GOT3 (cell line): ENCODE results near the gene GLT8D2.

Experiments
- DNase-seq: peaks from one replicate; lab custom pipeline; 2025; ENCODE audit warnings: mixed read lengths; lab: John Stamatoyannopoulos, UW

The GLT8D2 gene

DNA sequence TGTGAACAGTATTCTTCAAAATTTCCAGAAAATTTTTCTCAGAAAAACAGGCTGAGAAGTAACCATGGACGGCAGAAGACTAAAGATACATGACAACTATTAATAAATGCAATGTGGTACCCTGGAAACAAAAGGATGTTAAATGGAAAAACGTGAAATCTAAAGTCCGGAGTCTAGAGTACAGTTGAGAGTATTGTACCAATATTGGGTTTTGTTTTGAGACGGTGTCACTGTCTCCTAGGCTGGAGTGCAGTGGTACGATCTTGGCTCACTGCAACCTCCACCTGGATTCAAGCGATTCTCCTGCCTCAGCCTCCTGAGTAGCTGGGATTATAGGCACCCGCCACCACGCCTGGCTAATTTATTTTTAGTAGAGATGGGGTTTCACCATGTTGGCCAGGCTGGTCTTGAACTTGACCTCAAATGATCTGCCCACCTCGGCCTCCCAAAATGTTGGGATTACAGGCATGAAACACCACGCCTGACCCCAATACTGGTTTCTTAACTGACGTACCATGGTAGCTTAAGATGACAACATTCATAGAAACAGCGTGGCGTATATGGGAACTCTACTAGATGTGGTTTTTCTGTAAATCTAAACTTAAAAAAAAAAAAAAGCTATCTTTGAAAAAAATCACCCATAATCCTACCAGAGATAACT, 101.1 kb downstream of the GLT8D2 start:
- no peak for DNase-seq

DNA sequence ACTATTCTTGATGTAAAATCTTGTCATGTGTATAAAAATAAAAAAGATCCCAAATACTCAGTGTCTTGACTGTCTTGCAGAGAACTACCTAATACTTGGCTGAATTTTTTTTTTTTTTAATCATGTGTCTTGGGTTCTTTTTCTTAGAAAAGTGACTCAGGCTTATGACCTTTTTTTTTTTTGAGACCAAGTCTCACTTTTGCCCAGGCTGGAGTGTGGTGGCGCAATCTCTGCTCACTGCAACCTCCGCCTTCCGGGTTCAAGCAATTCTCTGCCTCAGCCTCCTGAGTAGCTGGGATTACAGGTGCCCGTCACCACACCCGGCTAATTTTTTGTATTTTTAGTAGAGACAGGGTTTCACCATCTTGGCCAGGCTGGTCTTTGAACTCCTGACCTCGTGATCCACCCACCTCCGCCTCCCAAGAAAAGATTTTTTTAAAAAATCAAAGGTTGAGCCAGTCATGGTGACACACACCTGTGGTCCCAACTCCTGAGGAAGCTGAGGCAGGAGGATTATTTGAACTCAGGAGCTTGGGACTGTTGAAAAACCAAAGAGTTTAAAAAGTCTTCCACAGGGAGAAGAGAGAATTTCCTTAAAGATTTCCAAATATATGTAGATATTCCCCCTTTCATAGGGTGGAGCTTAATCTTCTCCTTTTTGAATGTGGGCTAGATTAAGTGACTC, 102.0 kb downstream of the GLT8D2 start:
- no peak for DNase-seq

DNA sequence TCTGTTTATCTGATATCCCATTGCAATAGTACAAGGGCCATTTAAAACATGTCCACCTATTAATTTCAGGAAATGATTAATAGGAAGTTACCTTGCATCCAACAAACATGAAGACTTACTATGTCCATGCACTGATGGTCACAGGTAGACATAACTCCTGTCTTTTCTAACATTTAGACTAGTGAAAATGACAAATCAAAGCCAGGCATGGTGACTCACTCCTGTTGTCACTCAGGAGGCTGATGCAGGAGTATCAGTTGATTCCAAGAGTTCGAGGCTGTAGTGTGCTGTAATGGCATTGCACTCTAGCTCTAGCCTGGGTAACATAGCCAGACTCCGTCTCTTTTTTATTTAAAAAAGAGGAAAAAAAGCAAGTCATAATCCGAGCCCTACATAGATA, 105.0 kb downstream of the GLT8D2 start:
- DNase-seq: no peak
